ENCODE results near the gene MMS19.

Gene MMS19

DNA sequence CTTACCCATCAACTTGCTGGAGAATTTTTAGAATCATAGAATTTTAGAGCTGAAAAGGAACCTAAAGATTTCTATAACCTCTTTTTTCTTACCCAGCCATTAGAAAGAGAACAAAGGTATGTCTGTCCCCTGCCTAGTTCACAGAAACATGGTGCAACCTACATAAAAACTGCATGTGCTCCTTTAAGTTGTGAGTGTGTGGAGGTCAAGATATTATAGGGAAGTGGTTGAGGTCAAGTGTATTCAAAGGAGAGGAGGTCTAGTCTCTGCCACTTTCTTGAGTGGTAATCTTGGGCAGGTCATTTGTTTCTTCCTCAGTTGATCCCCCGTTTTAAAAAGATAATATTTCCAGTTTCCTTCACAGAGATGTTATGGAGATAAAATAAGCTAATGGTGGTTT is 6.9 kb upstream of the MMS19 start:
- TF ChIP-seq, protein P1, sequence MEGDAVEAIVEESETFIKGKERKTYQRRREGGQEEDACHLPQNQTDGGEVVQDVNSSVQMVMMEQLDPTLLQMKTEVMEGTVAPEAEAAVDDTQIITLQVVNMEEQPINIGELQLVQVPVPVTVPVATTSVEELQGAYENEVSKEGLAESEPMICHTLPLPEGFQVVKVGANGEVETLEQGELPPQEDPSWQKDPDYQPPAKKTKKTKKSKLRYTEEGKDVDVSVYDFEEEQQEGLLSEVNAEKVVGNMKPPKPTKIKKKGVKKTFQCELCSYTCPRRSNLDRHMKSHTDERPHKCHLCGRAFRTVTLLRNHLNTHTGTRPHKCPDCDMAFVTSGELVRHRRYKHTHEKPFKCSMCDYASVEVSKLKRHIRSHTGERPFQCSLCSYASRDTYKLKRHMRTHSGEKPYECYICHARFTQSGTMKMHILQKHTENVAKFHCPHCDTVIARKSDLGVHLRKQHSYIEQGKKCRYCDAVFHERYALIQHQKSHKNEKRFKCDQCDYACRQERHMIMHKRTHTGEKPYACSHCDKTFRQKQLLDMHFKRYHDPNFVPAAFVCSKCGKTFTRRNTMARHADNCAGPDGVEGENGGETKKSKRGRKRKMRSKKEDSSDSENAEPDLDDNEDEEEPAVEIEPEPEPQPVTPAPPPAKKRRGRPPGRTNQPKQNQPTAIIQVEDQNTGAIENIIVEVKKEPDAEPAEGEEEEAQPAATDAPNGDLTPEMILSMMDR (IDR thresholded peaks at IDR 0.05), result no peak

DNA sequence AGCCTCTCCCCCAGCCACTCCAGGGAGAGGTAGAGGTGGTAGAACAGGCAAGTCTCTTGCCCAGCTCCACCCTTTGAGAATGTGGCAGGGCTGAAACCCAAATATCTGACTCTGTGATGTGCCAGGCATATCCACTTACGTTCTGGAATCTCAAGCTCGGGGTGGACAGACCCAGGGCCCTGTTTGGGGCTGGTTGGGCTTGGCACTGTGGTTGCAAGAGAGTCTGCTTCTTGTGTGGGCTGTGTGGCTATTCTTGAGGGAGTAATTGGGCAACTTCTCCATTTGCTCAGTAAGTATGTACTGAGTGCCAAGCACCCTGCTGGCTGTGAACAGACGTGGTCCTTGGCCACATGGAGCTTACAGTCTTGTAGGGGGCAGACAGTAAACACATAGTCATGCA is 5.2 kb upstream of the MMS19 start:
- TF ChIP-seq, protein P1 (IDR thresholded peaks at IDR 0.05), result no peak

DNA sequence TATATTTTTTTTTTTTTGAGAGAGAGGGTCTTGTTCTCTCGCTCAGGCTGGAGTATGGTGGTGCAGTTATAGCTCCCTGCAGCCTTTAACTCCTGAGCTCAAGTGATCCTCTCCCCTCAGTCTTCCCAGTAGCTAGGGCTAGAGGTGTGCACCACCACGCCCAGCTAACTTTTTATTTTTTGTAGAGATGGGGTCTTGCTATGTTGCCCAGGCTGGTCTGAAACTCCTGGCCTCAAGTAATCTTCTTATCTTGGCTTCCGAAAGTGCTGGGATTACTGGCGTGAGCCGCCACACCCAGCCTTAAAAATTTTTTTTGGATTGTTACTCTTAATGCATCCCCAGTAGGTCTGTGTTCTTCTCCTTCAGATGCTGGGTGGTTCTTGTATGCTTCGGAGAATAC is 4.7 kb upstream of the MMS19 start:
- TF ChIP-seq, protein P1 (IDR thresholded peaks at IDR 0.05), result no peak

- TF ChIP-seq, protein P1 (IDR thresholded peaks at IDR 0.05), result no peak
Observed at GRCh38 chr10:97500297-97500575, 2.0 kb upstream of the MMS19 start.

- TF ChIP-seq, protein P1 (IDR thresholded peaks at IDR 0.05), result no peak
Observed at GRCh38 chr10:97499561-97500296, 1.5 kb upstream of the MMS19 start.

DNA sequence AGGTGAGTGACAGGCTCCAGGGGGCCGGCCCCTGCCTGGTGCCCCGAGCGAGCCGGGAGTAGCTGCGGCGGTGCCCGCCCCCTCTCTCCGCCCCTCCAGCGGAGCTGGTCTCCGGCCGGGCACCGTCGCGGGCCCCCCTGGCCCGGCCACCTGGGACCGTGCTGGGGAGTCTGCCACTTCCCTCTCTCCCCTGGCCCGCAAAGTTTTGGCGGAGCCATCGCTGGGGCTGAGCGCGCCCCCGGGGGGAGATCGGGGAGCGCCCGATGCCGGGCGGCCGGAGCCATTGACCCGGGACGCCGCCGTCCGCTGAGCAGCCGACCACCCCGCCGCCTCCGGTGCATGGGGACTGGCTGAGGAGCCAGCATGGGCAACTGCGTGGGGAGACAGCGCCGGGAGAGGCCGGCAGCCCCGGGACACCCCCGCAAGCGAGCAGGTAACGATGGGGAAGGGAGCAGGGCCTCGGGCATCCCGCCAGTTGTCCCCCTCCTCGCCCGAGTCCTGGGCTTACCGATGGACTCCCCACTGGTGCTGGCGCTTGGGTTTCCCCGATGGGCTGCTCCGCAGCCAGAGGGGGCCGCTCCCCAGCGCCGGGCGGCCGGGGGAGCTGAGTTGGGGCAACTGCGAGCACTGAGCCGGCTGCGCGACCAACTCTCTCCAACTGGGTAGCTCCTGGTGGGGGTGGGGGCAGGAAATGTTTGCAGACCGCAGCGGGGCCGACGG is 779 bp upstream of the MMS19 start, which contains the start of gene UBTD1:
UBTD1 (plus strand) TSS at position 84 of the 720 bp plus-strand sequence; CDS start at position 364, 280 bp downstream.
- TF ChIP-seq, protein P1 (IDR thresholded peaks at IDR 0.05), result no peak

- TF ChIP-seq, protein P1 (IDR thresholded peaks at IDR 0.05), result no peak
Observed at GRCh38 chr10:97497572-97498075, 598 bp downstream of the MMS19 start.
